H1 (cell line): ENCODE results near the gene STH. TPM values are rescaled to one million over a fixed set of nuclear protein-coding genes. Genes with fewer than 3 reads are reported as not detected.

Source experiments
- CTCF ChIA-PET: fragments of 300-600 bp; sonication (Branson Sonifier 250); formaldehyde crosslinking; loops from one replicate; lab custom pipeline; 2021; ENCODE audit not compliant: partially characterized antibody; lab: Charles Lee
- POLR2A ChIA-PET: fragments of 300-600 bp; sonication (Branson Sonifier 250); formaldehyde crosslinking; loops from one replicate; lab custom pipeline; 2021; ENCODE audit warnings: inconsistent platforms; ENCODE audit not compliant: partially characterized antibody; lab: Charles Lee
- DNase-seq, 2 experiments: peaks; one replicate each; pipeline versions ENCODE4 v3.0.0 to v3.0.0-alpha.2; 2010 to 2022; ENCODE audit warnings: low spot score in 2 of 2, low read depth in 1 of 2, mixed read lengths in 1 of 2
- FAIRE-seq: peaks from 2 replicates; lab custom pipeline; 2011; peaks lifted over from hg19 to GRCh38; lab: Jason Lieb, UNC
- H2AFZ ChIP-seq: 2 replicates; pipeline ENCODE4 v1.8.1; 2012; ENCODE audit warnings: low read length, inconsistent platforms
- H2AK5ac ChIP-seq: 2 replicates; pipeline ENCODE4 v1.6.1; 2013; ENCODE audit warnings: low read depth, low read length
- H2BK120ac ChIP-seq: replicated peaks from 2 replicates; pipeline ENCODE3; 2013; ENCODE audit warnings: low read depth, low read length, inconsistent platforms
- H2BK12ac ChIP-seq: 2 replicates; pipeline ENCODE4 v1.6.1; 2013; ENCODE audit warnings: low read depth, low read length
- H2BK15ac ChIP-seq: 2 replicates; pipeline ENCODE4 v1.6.1; 2013; ENCODE audit warnings: low read length
- H2BK20ac ChIP-seq: 2 replicates; pipeline ENCODE4 v1.6.1; 2013; ENCODE audit warnings: low read length
- H2BK5ac ChIP-seq: 2 replicates; pipeline ENCODE4 v1.6.1; 2013; ENCODE audit warnings: low read depth, low read length
- H3K14ac ChIP-seq: 2 replicates; pipeline ENCODE4 v1.6.1; 2013; ENCODE audit warnings: inconsistent platforms; ENCODE audit not compliant: insufficient read length
- H3K18ac ChIP-seq: 2 replicates; pipeline ENCODE4 v1.6.1; 2013; ENCODE audit warnings: low read length; ENCODE audit errors: extremely low read depth
- H3K23ac ChIP-seq: 2 replicates; pipeline ENCODE4 v1.6.1; 2013; ENCODE audit warnings: inconsistent platforms; ENCODE audit not compliant: insufficient read length
- H3K23me2 ChIP-seq: 2 replicates; pipeline ENCODE4 v1.6.1; 2013; ENCODE audit warnings: low read depth, low read length
- H3K27ac ChIP-seq: 2 replicates; pipeline ENCODE4 v1.6.1; 2011; ENCODE audit warnings: low read depth, low read length, inconsistent platforms
- H3K27me3 ChIP-seq, 4 experiments: replicated peaks in 1 of 4; 1 replicate in 1 of 4; 2 replicates in 3 of 4; pipeline versions ENCODE4 v1.6.1 to v1.8.1; 2011 to 2013; ENCODE audit warnings: low read length in 3 of 4, mild to moderate bottlenecking in 3 of 4, inconsistent platforms in 2 of 4, mixed read lengths in 2 of 4, moderate library complexity in 1 of 4; ENCODE audit not compliant: control insufficient read depth in 3 of 4, insufficient read depth in 3 of 4; ENCODE audit errors: extremely low read depth in 1 of 4
- H3K36me3 ChIP-seq, 4 experiments: 2 replicates each; pipeline versions ENCODE4 v1.6.1 to v1.8.1; 2011 to 2013; ENCODE audit warnings: mild to moderate bottlenecking in 4 of 4, low read length in 3 of 4, moderate library complexity in 2 of 4, control low read depth in 1 of 4, inconsistent platforms in 1 of 4; ENCODE audit not compliant: insufficient read depth in 4 of 4, control insufficient read depth in 2 of 4
- H3K4ac ChIP-seq: replicated peaks from 2 replicates; pipeline ENCODE3; 2013; ENCODE audit warnings: low read length, low read depth, mixed read lengths, inconsistent platforms; ENCODE audit not compliant: insufficient read length
- H3K4me1 ChIP-seq, 4 experiments: replicated peaks in 1 of 4; 1 replicate in 1 of 4; 2 replicates in 3 of 4; pipeline versions ENCODE4 v1.6.1 to v1.8.1; 2011 to 2013; ENCODE audit warnings: low read length in 3 of 4, inconsistent platforms in 2 of 4, mixed read lengths in 1 of 4; ENCODE audit not compliant: insufficient read depth in 4 of 4, control insufficient read depth in 3 of 4
- H3K4me2 ChIP-seq, 2 experiments: 2 replicates each; pipeline versions ENCODE4 v1.6.1 to v1.8.1; 2011 to 2013; ENCODE audit warnings: low read depth in 2 of 2, low read length in 2 of 2, control low read depth in 1 of 2, inconsistent platforms in 1 of 2, mild to moderate bottlenecking in 1 of 2; ENCODE audit not compliant: insufficient read depth in 1 of 2
- H3K4me3 ChIP-seq, 4 experiments: fragments of 200-600, 300-600 bp in 1 of 4; sonication (generic), shearing (Covaris generic), sonication (Bioruptor Twin) in 1 of 4; 2 replicates each; pipeline versions ENCODE4 v1.5.1 to v1.8.1; 2011 to 2016; ENCODE audit warnings: low read length in 4 of 4, low read depth in 3 of 4, control low read depth in 2 of 4, inconsistent platforms in 2 of 4, mild to moderate bottlenecking in 2 of 4, mixed read lengths in 1 of 4, moderate library complexity in 1 of 4; ENCODE audit not compliant: insufficient read depth in 2 of 4; ENCODE audit errors: extremely low read depth in 1 of 4
- H3K56ac ChIP-seq: replicated peaks from 2 replicates; pipeline ENCODE3; 2013; ENCODE audit warnings: low read depth, mild to moderate bottlenecking, mixed read lengths, low read length, inconsistent platforms; ENCODE audit not compliant: insufficient read length
- H3K79me1 ChIP-seq: 2 replicates; pipeline ENCODE4 v1.6.1; 2013; ENCODE audit warnings: low read depth, low read length, control low read depth
- H3K79me2 ChIP-seq, 2 experiments: 2 replicates each; pipeline versions ENCODE4 v1.6.1 to v1.8.1; 2012 to 2013; ENCODE audit warnings: low read length in 2 of 2, mild to moderate bottlenecking in 2 of 2, inconsistent platforms in 1 of 2; ENCODE audit not compliant: insufficient read depth in 2 of 2, control insufficient read depth in 1 of 2
- H3K9ac ChIP-seq, 4 experiments: replicated peaks in 1 of 4; 1 replicate in 1 of 4; 2 replicates in 3 of 4; pipeline versions ENCODE4 v1.6.1 to v1.8.1; 2011 to 2013; ENCODE audit warnings: low read depth in 3 of 4, low read length in 3 of 4, control low read depth in 2 of 4, mild to moderate bottlenecking in 2 of 4, moderate library complexity in 2 of 4, inconsistent platforms in 1 of 4; ENCODE audit errors: extremely low read depth in 1 of 4
- H3K9me3 ChIP-seq, 2 experiments: 2 replicates each; pipeline versions ENCODE4 v1.6.1 to v1.8.1; 2012 to 2013; ENCODE audit warnings: mild to moderate bottlenecking in 2 of 2, moderate library complexity in 2 of 2, control low read depth in 1 of 2, inconsistent platforms in 1 of 2, low read depth in 1 of 2, low read length in 1 of 2, mixed read lengths in 1 of 2; ENCODE audit not compliant: insufficient read depth in 2 of 2
- H4K20me1 ChIP-seq, 2 experiments: replicated peaks in 1 of 2; 2 replicates each; pipeline versions ENCODE3 to v1.8.1; 2011 to 2013; ENCODE audit warnings: inconsistent platforms in 2 of 2, low read length in 2 of 2, mild to moderate bottlenecking in 1 of 2; ENCODE audit not compliant: insufficient read depth in 2 of 2, control insufficient read depth in 1 of 2
- H4K5ac ChIP-seq: 2 replicates; pipeline ENCODE4 v1.6.1; 2013; ENCODE audit warnings: low read length, low read depth, mixed read lengths, inconsistent platforms; ENCODE audit not compliant: insufficient read length
- H4K8ac ChIP-seq: 2 replicates; pipeline ENCODE4 v1.8.0; 2013; ENCODE audit warnings: mild to moderate bottlenecking, moderate library complexity, low read length, inconsistent platforms; ENCODE audit not compliant: insufficient read depth; ENCODE audit errors: extremely low read depth
- H4K91ac ChIP-seq: replicated peaks from 2 replicates; pipeline ENCODE3; 2013; ENCODE audit warnings: low read length, mixed read lengths, inconsistent platforms; ENCODE audit not compliant: insufficient read length
- BCL11A ChIP-seq, 2 experiments: IDR thresholded peaks; one replicate each; pipeline ENCODE4 v1.6.1; 2011; ENCODE audit warnings: low read depth in 2 of 2, low read length in 2 of 2, mild to moderate bottlenecking in 2 of 2
- POU5F1 ChIP-seq: IDR thresholded peaks from 2 replicates; pipeline ENCODE4 v1.6.1; 2011; ENCODE audit warnings: low read depth, mild to moderate bottlenecking, low read length, moderate library complexity
- SIRT6 ChIP-seq: IDR thresholded peaks from one replicate; pipeline ENCODE4 v1.7.1; 2012; ENCODE audit warnings: low read length, inconsistent platforms
- WGBS, 2 experiments: shearing (Covaris generic) in 1 of 2; methylation state at CpG; one replicate each; pipeline versions ENCODE4 v1.1.6 to v1.1.7; 2013 to 2015; ENCODE audit warnings: low lambda C conversion rate in 2 of 2, mixed read lengths in 2 of 2, inconsistent platforms in 1 of 2, low coverage in 1 of 2, missing lambda C conversion rate in 1 of 2; ENCODE audit not compliant: insufficient replicate concordance in 2 of 2, insufficient coverage in 1 of 2, insufficient read length in 1 of 2; ENCODE audit errors: extremely low coverage in 1 of 2, missing lambda C conversion rate in 1 of 2; 5-methylcytosine and 5-hydroxymethylcytosine counted together
- polyA plus RNA-seq, 7 experiments: library from polyadenylated mRNA; depleted of rRNA in 3 of 7; stranded (reverse) in 5 of 7; unstranded in 2 of 7; fragments of >200 nt in 5 of 7; fragments of 200-250 nt in 2 of 7; gene quantifications; 1 replicate in 5 of 7; 2 replicates in 1 of 7; 4 replicates in 1 of 7; pipeline versions ENCODE4 v1.2.1 to v1.2.3, GENCODE V29; 2011 to 2013; ENCODE audit warnings: missing spikeins in 2 of 7, mixed read lengths in 2 of 7
- total RNA-seq: library from RNA; stranded (reverse); fragmentation: NEBNext Ultra II Directional; extraction: Animal tissue kit (Norgen Biotek cat#: 25700); gene quantifications from 2 replicates; pipeline ENCODE4 v1.2.1, GENCODE V29; 2021

Gene STH
- total and polyA plus RNA-seq, 2 of the 8 experiments (the other 6 are each of a cell fraction or from before 2014, with no cell fraction given), result not detected

GRCh38 chr17:45954914-45955313 lies 44.1 kb upstream of the STH start:
- Histone ChIP-seq H2BK15ac (no peak overlapping the region), H2AK5ac (no peak overlapping the region), H4K91ac (no peak overlapping the region), H2BK120ac (no peak overlapping the region), H3K4me1 (peaks cover 0 to 6% (median under 1%) of the 10 kb centered on the region in 4 experiments; a peak in 2 of 7 replicates), H3K79me1 (no peaks in the 10 kb centered on the region), H2BK5ac (no peak overlapping the region), H4K5ac (no peak overlapping the region), H3K56ac (no peak overlapping the region), H4K8ac (no peak overlapping the region), H3K14ac (no peak overlapping the region), H3K4me2 (no peak overlapping the region), H2BK20ac (no peak overlapping the region), H3K18ac (no peak overlapping the region), H3K4ac (no peak overlapping the region), H3K27ac (no peak overlapping the region), H3K4me3 (no peak overlapping the region), H3K9me3 (no peaks in the 10 kb centered on the region), H2AFZ (no peak overlapping the region), H3K23me2 (no peaks in the 10 kb centered on the region), H4K20me1 (no peaks in the 10 kb centered on the region), H3K79me2 (no peaks in the 10 kb centered on the region), H2BK12ac (no peak overlapping the region), H3K9ac (no peak overlapping the region), H3K23ac (no peak overlapping the region), H3K36me3 (no peaks in the 10 kb centered on the region), H3K27me3 (peaks cover 0 to 4% (median 3%) of the 10 kb centered on the region in 4 experiments; a peak in 6 of 7 replicates)
- POLR2A ChIA-PET, result interaction anchor here (0.6 kb wide), 1 partner anchor 62 kb away, joined by 3 read pairs; no protein-coding TSS in a partner anchor
- DNase-seq (no peak), FAIRE-seq (no peak)
- CTCF ChIA-PET, result interaction anchor here (0.7 to 2.7 kb wide), 5 partner anchors 11 to 1646 kb away, joined by 3 to 17 read pairs (median 3); partner anchors contain the start of gene RUNDC3A
- WGBS, 2 experiments, result 81% methylated on average over 11 of the region's 11 CpGs; no CpG with 5 or more reads in 1 of the 2 experiments
- no peak for TF ChIP-seq POU5F1
- TF ChIP-seq SIRT6, result no peak
- no peak for TF ChIP-seq BCL11A (IDR thresholded peaks at IDR 0.05; ENCODE audit: low read depth in 2 of 2, low read length in 2 of 2)
